Mucosa of descending colon (tissue), 3 donors: Measurements from ENCODE around the gene FDXR. TPM values are rescaled to one million over a fixed set of nuclear protein-coding genes. Genes with fewer than 3 reads are reported as not detected.

Experiments used
- ATAC-seq: fragments of 200-7000 bp; cut with Tn5 transposase; one replicate; pipeline ENCODE4 v1.9.1; 2020; ENCODE audit warnings: mild to moderate bottlenecking, moderate library complexity
- DNase-seq, 3 donors: peaks; one replicate each; pipeline ENCODE4 v3.0.0-alpha.2; 2020
- H3K36me3 ChIP-seq: fragments of 200-600 bp; one replicate; pipeline ENCODE4 v1.8.0; 2021; ENCODE audit warnings: low read depth, mild to moderate bottlenecking
- H3K4me1 ChIP-seq: fragments of 200-600 bp; one replicate; pipeline ENCODE4 v1.8.0; 2021; ENCODE audit warnings: low read depth, mild to moderate bottlenecking
- H3K4me3 ChIP-seq: fragments of 200-600 bp; one replicate; pipeline ENCODE4 v1.8.0; 2021; ENCODE audit warnings: mild to moderate bottlenecking
- H3K9me3 ChIP-seq: fragments of 200-600 bp; one replicate; pipeline ENCODE4 v1.8.0; 2021; ENCODE audit warnings: mild to moderate bottlenecking
- CTCF ChIP-seq: fragments of 200-600 bp; IDR thresholded peaks from one replicate; pipeline ENCODE4 v1.8.0; 2022; ENCODE audit warnings: antibody characterized with exemption, mild to moderate bottlenecking
- intact Hi-C, 2 donors: fragments of 100-400 bp; cut with DNase I in 1 of 2; cut with micrococcal nuclease in 1 of 2; formaldehyde crosslinking; loops; one replicate each; pipeline versions ENCODE4 v1.11.0 to v1.11.1; 2022; cut with DNase I, micrococcal nuclease
- total RNA-seq, 3 donors: library from RNA; stranded (reverse); fragmentation: NEBNext Ultra II Directional in 2 of 3; extraction: Animal tissue kit (Norgen Biotek cat#: 25700) in 2 of 3; gene quantifications; one replicate each; pipeline versions ENCODE4 v1.2.1 to v1.2.4, GENCODE V29; 2021 to 2023
- donor health status: DM: no; HTN: no; CAD: no; lungs with moderate emphysema.
- donor health status: DM: no; HTN: no; CAD: no.
- donor health status: DM: no; HTN: yes; CAD: no.

Gene FDXR
- total RNA-seq, 3 donors from 2014 or later, result 10.6 to 14.8 (median 12.0) TPM

DNA sequence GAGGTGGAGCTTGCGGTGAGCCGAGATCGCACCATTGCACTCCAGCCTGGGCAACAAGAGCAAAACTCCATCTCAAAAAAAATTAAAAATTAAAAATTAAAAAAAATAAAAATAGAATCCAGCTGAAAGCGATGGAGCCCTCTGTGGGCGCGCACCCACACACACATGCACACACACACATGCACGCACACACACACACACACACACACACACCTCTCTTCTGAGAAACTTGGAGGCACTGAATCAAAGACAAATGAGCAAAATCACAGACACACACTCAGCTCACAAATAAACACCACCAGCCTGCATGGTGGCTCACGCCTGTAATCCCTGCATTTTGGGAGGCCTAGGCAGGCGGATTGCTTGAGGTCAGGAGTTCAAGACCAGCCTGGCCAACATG, 30.2 kb upstream of the FDXR start:
- Histone ChIP-seq H3K9me3 (no peaks in the 10 kb centered on the region), H3K4me3 (no peak overlapping the region), H3K4me1 (no peaks in the 10 kb centered on the region), H3K36me3 (no peaks in the 10 kb centered on the region)
- DNase-seq (no peak), ATAC-seq (no peak)
- no peak for TF ChIP-seq CTCF
- intact Hi-C loops, result no loop called here

DNA sequence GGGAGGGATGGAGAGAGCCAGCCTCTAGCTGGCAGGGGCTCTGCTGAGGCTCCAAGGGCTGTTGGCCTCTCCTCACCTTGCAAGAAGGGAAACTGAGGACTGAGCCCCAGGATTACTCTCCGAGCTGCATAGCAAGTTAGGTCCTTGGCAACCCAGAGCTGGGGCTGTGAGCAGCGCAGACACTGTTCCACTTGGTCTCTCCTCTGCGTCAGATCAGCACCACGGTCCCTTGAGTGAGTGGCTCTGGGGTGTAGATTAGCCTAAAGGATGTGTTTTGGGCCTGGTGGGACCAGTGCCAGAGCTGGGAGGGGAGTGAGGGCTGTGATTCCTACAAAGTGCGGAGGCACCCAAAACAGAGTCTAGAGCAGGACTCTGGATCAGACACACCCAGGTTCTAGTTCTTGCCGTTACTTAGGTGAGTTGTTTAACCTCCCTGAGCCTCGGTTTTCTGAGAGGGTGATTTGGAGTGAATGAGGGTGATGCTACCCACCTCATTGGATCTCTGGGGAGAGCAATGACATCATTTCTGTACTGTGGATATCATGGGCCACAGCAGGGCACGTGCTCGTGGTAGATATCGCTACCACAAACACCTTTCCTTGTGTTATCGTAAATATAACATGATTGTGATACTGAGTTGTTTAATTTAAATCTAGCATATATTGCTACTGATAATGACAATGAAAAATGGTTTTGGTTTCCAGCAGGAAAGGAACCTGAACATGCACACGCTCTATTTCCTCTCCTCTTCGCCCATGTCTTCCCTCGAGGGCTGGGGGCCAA, 28.8 kb upstream of the FDXR start:
- Histone ChIP-seq H3K4me3 (no peak overlapping the region), H3K9me3 (no peaks in the 10 kb centered on the region), H3K36me3 (no peaks in the 10 kb centered on the region), H3K4me1 (no peaks in the 10 kb centered on the region)
- DNase-seq (no peak), ATAC-seq (no peak)
- no peak for TF ChIP-seq CTCF
- intact Hi-C loops, result no loop called here

DNA sequence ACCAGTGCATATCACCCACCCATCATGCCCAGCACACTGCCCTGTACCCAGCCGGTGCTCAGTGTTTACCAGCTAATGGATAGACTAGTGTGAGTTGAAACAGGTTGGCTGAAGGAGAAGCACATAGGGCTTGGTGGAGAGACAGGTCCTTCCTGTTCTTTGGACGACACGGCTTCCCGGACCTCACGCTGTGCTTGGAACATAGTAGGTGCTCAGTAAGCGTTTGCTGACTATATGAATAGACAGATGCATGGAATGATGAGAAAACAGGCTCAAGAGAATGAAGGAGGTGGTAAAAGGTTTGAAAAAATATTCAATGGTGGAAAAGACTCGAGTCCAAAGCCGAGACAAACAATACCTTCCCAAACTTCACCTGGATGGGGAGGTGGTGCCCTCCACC, 27.4 kb upstream of the FDXR start:
- TF ChIP-seq CTCF, result no peak
- intact Hi-C loops, result no loop called here
- no peaks in the 10 kb centered on the region for H3K9me3 ChIP-seq
- DNase-seq, result no peak
- H3K4me3 ChIP-seq, result no peak overlapping the region
- no peak for ATAC-seq
- no peaks in the 10 kb centered on the region for H3K36me3 ChIP-seq
- no peaks in the 10 kb centered on the region for H3K4me1 ChIP-seq

DNA sequence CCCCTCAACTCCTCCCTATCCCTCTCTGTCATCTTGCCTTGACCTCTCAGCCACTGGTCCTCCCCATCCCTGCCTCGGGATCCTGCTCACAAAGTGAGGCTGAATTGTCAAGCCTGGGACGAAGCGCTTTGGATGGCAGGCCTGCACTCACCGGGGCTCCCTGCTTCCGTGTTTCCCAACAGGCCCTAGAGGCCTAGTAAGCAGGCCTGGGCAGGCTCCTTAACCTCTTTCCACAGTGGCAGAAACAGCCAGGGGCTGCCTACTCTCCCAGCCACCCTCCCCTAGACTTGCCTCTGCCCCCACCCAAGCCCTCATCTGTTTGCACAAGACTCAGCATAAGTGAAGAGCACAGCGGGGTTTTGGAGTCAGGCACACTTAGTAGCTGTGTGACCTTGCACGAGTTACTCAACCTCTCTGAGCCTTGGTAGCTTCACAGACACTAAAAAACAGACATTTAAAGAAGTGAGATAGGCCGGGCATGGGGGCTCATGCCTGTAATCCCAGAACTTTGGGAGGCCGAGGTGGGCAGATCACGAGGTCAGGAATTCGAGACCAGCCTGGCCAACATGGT, 25.7 kb upstream of the FDXR start:
- Histone ChIP-seq H3K9me3 (no peaks in the 10 kb centered on the region), H3K36me3 (no peaks in the 10 kb centered on the region), H3K4me1 (peaks cover 3% of the 10 kb centered on the region), H3K4me3 (no peak overlapping the region)
- DNase-seq (no peak), ATAC-seq (no peak)
- TF ChIP-seq CTCF, result no peak
- intact Hi-C loops, result no loop called here

DNA sequence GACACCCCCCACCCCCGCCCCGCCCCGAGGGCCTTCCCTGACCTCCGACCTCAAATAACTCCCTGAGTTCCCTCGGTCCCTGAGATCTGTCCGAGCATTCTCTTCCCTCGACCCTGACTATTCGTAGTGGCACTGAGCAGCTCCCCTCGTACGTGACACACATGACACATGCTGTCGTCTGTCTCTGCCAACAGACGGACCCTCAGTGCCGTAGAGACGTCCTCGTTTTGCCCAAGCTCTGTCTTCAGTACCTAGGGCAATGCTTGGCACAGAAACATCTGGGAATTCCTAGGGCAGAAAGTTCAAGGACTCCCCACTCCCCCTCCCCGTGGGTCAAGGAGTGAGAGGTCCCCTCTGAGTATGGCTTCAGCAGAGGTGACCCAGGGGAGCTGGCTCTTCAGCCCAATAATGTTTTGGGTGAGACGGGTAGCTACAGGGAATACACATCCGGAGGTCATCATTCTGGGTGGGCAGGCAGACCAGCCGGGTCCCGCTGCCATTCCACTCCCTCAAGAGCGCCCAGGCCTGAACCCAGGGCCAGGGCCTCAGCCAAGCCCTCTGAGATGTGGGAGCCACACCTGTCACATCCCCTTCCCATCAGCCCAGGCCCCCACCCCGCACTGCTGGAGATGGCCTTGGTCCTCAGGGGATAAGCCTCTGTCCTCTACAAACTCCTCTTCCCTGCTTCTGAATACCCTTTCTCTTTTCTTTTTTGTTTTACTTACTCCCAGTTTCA, 21.3 kb upstream of the FDXR start:
- Histone ChIP-seq H3K4me1 (peaks cover 7% of the 10 kb centered on the region), H3K9me3 (no peaks in the 10 kb centered on the region), H3K36me3 (no peaks in the 10 kb centered on the region), H3K4me3 (no peak overlapping the region)
- intact Hi-C loops, result no loop called here
- ATAC-seq (no peak), DNase-seq (no peak)
- TF ChIP-seq CTCF, result no peak
